ENCODE data around the gene GALNT12.

The GALNT12 gene

DNA sequence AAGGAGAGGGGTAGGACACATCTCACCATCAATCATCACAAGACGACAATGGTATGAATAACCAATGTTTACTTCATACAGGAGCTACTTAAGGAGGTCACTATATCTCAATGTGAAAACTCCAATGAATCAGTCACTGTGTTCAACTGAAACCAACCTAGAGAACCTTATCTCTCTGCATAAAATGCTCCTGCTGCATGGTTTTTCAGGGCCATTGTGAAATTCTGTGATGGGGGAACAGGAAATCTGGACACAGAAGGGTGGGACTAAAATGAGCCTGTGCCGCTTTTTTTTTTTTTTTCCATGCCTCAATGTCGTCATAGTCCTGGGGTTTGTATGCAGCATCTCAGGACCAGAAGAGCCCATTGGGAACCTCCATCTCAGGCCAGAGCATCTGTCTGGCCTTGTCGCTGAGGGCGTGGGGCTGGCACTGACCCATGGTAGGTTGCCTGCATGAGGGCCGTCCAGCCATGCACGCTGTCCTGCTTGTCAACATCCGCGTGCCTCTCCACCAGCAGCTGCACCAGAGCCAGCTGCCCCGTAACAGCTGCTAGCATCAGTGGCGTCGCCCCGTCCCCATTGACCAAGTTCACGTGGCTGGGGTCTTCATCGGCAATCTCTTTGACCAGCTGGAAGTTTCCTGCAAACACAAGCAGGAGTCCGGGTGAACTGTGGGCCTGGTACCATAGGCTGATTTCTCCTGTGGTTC lies 23.8 kb upstream of the GALNT12 start:
- FAIRE-seq, result no peak

DNA sequence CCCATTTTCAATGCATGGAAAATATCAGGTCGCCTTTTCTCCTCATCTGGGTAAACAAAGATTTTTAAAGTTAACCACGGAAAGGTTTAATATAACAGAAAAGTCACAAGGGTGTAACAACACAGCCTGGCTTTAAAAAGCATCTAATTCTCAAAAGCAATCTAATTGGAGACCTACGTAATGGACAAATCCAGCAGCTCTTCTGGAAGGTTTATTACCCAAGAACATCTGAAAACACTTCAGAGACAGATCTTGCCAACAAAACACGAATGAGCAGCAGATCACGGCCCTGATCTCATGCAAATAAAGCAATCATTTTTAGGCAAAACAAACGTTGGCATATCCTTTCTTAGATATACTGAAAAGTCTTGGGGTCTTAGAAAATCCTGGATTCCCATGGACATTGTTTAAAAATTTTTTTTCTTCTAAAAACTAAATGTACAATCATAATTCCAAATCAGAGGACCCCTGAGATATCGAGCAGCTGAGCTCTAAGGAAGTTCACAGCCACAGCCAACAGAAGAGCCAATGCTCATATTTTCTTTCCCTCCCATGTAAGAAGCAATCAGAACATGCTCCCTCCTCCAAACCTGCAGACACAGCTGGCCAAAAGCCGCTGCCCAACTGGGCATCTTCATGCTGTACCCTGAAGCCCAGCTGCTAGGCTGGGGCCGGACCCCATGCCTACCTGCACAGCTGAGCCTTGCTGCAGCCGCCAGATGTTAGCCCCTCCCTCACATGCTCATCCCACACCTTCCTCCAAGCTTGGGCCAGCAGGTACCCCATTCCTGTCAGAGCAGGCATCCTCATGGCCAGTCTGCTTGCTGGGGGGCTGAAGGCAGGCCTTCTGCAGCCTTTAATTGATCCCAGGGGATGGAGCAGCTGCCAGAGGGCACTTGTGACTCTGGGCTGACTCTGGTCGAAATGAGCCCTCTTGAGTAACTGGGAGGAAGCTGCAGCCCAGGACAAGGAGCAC lies 22.4 kb upstream of the GALNT12 start:
- FAIRE-seq, result no peak

DNA sequence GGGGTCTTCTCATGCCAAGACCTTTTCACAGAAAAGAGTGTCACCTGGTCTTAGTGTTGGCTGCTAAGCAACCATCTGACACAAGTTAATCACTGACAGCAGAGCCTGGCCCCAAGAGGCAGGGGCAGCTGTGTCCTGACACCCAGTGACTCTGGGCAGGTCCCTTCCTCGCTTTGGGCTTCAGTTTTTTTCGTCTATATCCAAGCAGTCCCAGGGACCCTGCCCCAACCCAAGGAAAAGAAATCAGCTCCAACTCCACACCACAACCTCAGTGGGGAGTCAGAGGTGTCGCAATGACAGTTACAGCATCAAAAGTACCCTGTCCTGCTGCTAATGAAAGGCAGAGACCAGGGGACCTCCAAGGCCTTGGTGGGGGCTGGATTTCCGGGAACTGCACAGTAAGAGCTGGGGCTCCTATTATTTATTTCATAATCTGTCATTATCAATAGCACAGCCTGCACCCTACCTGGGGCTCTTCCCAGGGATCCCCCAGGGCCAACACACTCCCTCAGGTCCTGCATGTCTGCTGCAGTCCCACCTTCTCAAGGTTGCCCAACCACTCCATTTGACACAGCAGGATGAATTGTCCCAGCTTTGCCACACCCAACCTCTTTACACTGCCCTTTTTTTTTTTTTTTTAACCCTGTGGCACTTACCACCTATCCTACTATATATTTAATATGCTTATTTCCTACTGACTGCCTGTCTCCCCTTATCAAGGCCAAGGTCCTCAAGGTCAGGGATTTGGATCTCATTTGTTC lies 20.5 kb upstream of the GALNT12 start:
- no peak for FAIRE-seq

DNA sequence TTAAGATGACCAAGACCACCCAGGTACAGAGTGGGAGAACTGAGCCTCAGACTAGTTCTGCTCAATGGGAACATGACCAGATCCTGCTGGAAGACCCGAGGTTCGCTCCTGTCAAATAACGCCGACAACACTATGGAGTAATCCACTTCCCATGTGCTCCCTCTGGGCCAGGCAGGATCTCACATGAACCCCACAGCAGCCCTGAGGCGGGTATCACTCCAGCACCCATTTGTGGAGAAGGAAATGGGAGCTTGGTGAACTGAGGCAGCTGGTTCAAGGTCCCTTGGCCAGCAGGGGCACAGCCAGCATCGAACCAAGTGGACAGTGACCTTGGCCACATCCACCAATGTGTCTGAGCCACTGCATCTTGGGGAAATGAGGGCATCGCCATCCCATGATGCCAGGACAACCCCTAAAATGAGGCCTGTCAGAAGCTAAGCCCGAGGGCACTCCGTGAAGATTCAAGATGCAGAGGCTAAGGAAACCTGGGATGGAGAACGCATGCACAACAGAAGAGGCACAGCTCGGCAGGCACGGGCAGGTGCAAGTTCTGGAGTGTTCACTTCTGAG lies 19.6 kb upstream of the GALNT12 start:
- FAIRE-seq, result no peak

DNA sequence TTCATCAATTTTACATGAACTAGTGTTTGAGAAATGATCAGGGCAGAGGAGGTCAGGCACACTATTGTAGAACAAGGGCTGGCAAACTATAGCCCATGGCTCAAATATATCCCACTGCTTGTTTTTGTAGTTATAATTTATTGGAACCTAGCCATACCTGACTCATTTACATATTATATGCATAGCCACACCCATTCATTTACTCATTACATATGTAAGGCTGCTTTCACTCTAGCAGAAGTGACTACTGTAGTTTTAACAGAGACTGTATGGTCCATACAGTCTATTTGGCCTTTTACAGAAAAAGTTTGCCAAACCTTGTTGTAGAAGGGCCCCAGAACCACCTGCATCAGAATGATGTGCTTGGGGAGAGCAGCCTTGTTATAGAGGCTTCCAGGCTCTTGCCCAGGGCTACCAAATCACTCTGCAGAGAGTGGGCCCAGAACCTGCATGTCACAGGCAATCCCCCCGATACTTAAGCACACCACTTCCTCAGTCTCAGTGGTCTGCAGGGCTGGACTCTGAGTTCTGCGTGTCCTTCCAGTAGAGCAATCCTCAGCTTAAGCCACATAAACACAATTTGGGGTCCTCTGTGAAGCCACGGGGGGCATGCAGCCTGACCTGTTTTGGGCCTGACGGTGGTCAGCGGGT lies 17.9 kb upstream of the GALNT12 start:
- no peak for FAIRE-seq

DNA sequence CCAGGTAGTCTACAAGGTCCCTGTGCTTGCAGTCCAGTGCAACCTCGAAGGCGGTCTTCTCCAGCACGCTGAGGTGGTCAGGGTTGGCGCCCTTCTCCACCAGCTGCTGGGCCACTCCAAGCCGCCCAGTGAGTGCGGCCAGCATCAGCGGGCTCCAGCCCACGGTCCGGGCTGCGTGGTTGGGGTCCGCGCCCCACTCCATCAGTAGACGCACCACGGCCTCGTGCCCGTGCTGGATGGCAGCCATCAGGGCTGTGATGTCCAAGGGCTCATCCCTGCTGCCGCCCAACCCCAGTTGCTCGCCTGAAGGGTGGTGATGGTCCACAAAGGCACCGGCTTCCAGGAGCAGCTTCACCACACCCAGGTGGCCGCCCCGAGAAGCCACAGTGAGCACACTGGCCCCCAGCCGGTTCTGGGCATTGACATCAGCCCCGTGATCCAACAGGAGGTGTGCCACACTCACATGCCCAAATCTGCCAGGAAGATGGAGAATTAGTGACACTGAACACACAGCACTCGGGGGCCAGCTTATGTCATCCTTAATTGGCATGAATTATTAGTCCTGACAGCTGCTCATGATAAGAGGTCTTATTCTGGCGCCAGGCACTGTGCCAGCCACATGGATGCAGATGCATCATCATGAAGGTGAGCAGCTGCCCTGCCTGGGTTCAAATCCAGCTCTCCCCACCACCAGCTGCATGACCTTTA lies 17.2 kb upstream of the GALNT12 start:
- no peak for FAIRE-seq

DNA sequence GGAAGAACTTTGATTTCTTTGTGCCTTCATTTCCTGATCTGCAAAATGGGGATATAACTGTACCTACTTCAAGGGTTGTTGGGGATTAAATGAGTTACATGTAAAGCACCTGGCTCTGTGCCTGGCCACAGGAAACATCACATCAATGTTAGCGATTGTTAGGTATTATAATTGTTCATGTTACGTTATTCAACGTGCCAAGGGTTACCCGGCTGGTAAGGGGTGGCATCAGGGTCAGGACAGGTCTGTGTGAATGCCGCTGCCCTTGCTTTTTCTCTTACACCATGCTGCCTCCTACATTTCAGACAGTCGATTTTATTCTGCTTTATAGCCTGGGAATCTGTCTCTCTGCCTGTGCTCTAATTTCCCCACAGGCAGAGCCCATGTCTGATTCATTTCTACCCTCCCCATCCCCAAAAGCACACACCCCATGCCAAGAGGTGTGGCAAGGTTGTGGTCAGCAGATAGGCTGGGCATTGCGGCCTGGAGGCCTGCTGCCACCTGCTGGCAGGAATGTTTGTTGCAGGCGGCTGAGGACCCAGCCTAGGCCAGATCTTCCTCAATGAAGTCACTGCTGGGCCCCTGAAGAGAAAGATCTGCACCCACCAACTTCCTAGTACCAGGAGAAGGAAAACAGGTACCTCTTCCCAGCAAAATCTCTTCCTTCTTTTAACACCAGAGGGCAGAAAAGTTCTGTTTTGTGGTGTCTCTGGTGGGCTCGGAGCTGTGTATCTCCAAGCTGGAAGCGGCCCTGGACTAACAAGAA lies 16.4 kb upstream of the GALNT12 start:
- no peak for FAIRE-seq

DNA sequence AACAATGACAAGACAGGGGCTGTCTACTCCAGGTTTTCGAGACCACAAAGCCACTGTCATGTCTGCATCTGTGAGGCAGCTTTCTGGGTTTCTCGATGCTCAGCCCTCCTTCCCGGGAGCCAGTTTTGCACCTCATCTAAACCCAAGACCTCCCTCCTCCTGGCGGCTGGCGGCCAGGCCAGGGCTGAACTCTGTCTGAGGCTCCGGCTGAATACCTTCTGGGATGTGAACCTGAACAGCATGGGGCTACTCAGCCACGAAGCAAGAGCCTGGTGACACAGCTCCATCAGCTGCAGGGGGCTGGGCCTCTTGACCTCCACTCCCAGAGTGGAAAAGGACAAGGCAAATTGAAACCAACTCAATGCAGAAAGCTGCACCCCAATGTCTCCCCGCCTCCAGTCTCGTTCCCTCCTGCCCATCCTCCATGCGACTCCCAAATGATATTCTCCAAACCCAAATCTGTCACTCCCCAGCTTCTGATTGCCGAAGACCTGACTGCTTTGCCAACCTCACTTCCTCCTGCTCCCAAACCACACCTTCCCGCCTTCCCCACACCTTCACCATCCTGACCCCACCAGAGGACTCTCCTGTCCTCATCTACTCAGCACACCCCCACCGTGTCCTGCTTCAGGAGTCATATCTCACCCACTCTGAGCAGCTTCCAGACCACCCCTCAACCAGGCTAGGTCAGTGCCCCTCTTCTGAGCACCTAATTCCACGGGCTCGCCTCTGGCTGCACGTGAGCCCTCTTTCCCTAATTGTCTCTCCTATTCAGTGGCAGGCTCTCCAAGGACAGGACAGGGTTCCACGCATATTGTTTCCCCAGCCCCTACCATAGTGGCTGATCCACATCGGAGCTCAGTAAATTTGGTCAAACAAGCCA lies 15.6 kb upstream of the GALNT12 start:
- no peak for FAIRE-seq

DNA sequence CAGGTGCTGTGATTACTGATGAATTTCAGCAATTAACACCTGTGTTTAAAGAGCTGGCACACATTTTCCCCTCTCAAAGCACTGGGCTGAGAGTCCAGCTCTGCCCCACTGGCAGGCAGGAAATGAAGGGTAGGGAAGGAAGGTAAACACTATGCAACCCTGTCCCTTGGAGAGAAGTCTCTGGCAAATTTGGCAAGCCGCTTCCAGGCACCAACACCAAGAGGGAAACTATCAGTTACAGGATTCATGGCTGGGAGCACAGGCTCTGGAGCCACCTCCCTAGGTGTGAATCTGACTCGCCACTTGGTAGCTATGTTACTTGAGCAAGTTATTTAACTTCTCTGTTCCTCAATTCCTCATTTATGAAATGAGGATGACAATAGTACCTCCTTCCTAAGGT lies 14.4 kb upstream of the GALNT12 start:
- no peak for FAIRE-seq

DNA sequence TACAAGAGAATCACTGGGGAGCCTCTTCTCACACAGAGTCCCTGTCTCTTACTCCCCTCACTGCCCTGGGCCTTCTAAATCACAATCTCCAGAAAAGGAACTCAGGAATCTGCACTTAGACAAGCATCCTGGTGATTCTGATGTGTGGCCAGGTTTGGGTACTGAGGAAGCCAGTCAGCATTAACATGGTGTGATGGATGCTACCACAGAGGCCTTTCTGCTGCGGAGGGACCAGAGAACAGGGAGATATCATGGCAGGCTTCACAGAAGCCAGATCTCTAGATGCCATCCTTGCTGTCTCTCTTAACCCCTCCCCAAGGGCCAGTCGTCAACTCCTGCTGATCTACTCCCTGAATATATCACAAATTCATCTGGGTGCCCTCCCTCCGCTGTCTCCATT lies 12.7 kb upstream of the GALNT12 start:
- FAIRE-seq, result no peak

DNA sequence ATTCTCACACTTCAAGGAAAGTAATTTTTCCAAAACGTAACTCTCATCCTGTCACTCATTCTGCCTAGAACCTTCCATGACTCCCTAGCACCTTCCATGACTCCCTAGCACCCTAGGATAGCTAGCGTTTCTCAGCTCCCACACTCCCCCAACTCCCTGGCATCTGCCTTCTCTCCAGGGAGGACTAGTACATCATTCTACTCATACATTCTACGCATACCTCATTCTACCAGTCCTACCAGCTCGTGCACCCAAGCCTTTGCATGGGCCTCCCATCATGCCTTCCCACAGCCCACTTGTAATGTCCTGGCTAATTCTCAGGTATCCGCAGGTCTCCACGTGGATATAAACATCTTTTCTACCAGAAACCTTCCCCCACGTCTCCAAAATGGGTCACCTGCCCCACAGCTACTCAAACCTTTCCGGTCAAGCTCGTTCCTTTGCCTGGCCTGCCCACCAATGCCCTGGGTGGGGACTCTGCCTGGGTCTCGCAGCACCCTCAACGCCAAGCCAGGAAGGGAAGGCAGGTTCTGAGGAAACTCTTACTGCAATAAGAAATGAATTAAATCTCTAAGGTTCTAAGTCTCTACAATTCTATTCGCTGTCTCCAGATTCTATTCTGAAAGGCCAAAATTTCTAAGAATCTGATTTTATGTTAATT lies 12.0 kb upstream of the GALNT12 start:
- no peak for FAIRE-seq

DNA sequence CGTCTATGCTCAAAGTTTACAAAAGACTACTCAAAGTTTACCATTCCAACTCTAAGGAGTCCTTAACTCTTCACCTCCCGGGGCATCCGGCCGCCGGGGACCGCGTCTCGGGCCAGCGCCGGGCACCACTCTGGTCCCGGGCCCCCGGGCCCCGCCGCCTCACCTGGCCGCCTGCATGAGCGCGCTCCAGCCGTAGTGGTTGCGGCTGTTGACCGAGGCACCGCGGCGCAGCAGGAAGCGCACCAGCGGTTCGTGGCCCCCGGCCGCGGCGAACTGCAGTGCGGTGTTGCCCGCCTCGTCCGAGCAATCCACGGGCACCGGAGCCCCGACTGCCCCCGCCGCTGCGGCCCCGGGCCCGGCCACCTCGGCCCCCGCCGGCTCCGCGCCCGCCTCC lies 11.5 kb upstream of the GALNT12 start:
- no peak for FAIRE-seq

DNA sequence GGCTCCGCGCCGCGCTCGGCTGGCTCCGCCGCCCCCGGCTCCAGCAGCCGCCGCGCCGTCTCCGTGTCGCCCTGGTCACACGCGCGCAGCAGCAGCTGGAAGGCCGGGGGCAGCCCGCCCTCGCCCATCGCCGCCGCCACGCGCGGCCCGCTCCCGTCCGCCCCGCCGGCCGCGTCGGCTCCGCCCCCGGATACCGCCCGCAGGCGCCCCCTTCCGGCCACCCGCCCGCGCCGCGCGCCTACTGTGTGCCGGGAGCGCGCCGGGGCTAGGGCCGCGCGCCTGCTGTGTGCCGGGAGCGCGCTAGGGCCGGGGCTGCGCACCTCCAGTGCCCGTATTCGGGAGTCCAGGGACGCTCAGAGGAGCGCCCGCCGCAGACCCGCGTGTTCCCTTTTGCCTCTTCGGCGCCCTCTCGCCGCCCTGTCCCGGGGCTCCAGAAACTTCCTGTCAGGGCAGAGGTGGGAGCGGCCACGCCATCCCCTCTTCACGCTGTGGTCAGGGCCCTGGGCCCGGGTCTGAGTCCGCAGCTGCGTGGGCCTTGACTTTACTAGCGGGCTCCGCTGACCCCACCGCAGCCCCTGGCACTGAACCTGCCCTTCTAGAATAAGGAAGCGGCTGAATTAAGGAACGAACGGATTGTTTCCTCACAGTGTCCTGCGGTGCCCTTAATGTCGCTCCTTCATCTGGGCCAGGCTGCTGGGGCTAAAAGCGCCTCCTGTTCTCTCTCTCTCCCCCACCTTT lies 10.9 kb upstream of the GALNT12 start, which contains the start of gene ANKS6:
Gene ANKS6, minus strand, starts transcription at position 192 of the 738 bp plus-strand sequence. Its CDS starts 64 bp downstream, at position 128.
- FAIRE-seq, result no peak

DNA sequence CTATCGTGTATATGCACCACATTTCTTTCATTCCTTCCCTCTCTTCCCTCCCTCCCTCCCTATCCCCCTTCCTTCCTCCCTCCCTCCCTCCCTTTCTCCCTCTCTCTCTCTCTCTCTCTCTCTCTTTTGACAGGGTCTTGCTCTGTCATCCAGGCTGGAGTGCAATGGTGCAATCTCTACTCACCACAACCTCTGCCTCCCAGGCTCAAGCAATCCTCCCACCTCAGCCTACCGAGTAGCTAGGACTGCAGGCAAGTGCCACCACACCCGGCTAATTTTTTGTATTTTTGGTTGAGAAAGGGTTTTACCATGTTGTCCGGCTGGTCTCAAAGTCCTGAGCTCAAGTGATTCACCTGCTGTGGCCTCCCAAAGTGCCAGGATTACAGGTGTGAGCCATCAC lies 10.0 kb upstream of the GALNT12 start:
- no peak for FAIRE-seq

DNA sequence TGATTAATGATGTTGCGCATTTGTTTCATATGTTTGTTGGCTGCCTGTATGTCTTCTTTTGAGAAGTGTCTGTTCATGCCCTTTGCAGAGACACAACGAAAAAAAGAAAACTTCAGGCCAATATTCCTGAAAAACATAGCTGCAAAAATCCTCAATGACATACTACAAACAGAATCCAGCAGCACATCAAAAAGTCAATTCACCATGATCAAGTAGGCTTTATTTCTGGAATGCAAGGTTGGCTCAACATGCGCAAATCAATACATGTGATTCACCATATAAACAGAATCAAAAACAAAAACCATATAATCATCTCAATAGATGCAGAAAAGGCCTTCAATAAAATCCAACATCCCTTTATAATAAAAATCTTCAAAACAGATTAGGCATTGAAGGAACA lies 9.2 kb upstream of the GALNT12 start:
- FAIRE-seq, result no peak

DNA sequence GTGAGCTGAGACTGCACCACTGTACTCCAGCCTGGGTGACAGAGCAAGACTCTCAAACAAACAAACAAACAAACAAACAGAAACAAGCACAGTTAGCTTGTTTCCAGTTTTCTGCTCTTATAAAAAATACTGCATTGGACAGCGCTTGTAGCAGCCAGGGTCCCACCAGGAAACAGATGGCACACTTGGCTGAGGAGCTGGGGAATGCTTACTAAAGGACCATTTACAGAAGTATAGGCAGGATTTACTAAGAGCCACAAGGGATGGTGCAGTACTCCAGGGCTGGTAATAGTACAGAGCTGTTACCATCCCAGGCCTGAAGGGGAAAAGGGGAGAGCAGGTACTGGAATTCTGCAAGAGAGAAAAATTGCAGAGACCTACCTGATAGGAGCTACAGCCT lies 5.9 kb upstream of the GALNT12 start:
- no peak for FAIRE-seq

DNA sequence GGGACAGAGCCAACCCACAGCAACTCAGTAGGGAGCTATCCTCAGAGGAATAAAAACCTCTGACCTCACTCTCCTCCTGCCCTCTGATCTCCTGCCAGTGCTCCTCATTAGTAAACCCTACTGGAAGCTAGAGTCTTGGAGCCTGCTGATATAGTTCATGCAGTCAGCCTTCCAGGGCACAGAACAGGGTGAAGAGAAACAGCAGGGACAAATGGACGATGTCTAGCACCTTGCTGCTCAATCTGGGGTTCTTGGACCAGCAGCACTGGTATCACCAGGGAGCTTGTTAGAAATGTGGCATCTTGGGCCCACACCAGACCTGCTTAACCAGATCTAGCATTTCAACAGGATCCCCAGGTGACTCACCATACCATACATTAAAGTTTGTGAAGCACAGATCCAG lies 5.5 kb upstream of the GALNT12 start:
- no peak for FAIRE-seq

DNA sequence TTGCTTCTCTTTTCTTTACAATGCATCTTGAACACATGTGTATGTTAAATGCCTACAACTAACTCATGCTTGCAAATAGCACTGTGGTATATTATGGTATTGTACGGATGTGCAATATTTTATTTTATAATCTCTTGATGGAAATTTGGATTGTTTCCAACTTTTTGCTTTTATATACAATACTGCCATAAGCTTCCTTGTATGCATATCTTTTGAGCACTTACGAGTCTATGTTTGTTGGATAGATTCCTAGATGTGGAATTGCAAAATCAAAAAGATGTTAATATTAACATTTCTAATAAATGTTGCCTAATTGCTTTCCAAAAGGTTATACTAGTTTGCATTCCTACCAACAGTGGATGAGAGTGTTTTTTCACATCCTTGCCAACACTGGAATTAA lies 3.4 kb upstream of the GALNT12 start:
- no peak for FAIRE-seq

Measured in colon (tissue), 2 donors.